Karpas-422 (cell line): Measurements from ENCODE around the gene GPC6. TPM values are rescaled to one million over a fixed set of nuclear protein-coding genes. Genes with fewer than 3 reads are reported as not detected.

Experiments used
- DNase-seq: peaks from one replicate; pipeline ENCODE4 v3.0.0-alpha.2; 2015
- H2AFZ ChIP-seq: fragments of 200-600 bp; sonication (generic); 2 replicates; pipeline ENCODE4 v1.6.1; 2014; ENCODE audit warnings: antibody characterized with exemption, low read length, mixed read lengths
- H3K27ac ChIP-seq: fragments of 200-600 bp; sonication (generic); 2 replicates; pipeline ENCODE4 v1.5.1; 2014; ENCODE audit warnings: mild to moderate bottlenecking, low read length, moderate library complexity
- H3K27me3 ChIP-seq: fragments of 200-600 bp; sonication (generic); 2 replicates; pipeline ENCODE4 v1.6.1; 2014; ENCODE audit warnings: low read length, mixed read lengths
- H3K36me3 ChIP-seq: fragments of 200-600 bp; sonication (generic); 2 replicates; pipeline ENCODE4 v1.6.1; 2014; ENCODE audit warnings: low read length, mixed read lengths; ENCODE audit not compliant: insufficient read depth
- H3K4me1 ChIP-seq: fragments of 200-600 bp; sonication (generic); 2 replicates; pipeline ENCODE4 v1.6.1; 2014; ENCODE audit warnings: mild to moderate bottlenecking, low read length, mixed read lengths
- H3K4me2 ChIP-seq: fragments of 200-600 bp; sonication (generic); 2 replicates; pipeline ENCODE4 v1.6.1; 2014; ENCODE audit warnings: low read length, low read depth, mild to moderate bottlenecking; ENCODE audit not compliant: poor library complexity, severe bottlenecking
- H3K4me3 ChIP-seq: fragments of 200-600 bp; sonication (generic); 2 replicates; pipeline ENCODE4 v1.5.1; 2014; ENCODE audit warnings: mild to moderate bottlenecking, antibody characterized with exemption, low read length, mixed read lengths
- H3K79me2 ChIP-seq: fragments of 200-600 bp; sonication (generic); 2 replicates; pipeline ENCODE4 v1.6.1; 2014; ENCODE audit warnings: mild to moderate bottlenecking, low read length, mixed read lengths
- H3K9ac ChIP-seq: fragments of 200-600 bp; sonication (generic); 2 replicates; pipeline ENCODE4 v1.6.0; 2014; ENCODE audit warnings: low read length
- H3K9me2 ChIP-seq: fragments of 200-600 bp; sonication (generic), shearing (Covaris generic); replicated peaks from 2 replicates; pipeline ENCODE4 v1.6.0; 2014; ENCODE audit warnings: mild to moderate bottlenecking, low read length, moderate library complexity; ENCODE audit not compliant: insufficient read depth
- H3K9me3 ChIP-seq: fragments of 300-700, 200-600 bp; sonication (generic); 2 replicates; pipeline ENCODE4 v1.6.1; 2014; ENCODE audit warnings: low read length, mixed read lengths
- H4K20me1 ChIP-seq: fragments of 200-600 bp; sonication (generic); 2 replicates; pipeline ENCODE4 v1.6.1; 2014; ENCODE audit warnings: mild to moderate bottlenecking, antibody characterized with exemption, low read length, low read depth; ENCODE audit not compliant: insufficient read depth
- small RNA-seq: library from RNA; depleted of rRNA; stranded (forward); fragments of <200 nt; gene quantifications from one replicate; pipeline ENCODE3, GENCODE V24; 2014
- total RNA-seq: library from RNA; depleted of rRNA; stranded (reverse); fragments of >200 nt; shearing (Covaris generic); gene quantifications from 2 replicates; pipeline ENCODE4 v1.2.3, GENCODE V29; 2014; ENCODE audit warnings: low replicate concordance

Gene GPC6
- total RNA-seq, 1 experiment from 2014 or later = not detected

DNA sequence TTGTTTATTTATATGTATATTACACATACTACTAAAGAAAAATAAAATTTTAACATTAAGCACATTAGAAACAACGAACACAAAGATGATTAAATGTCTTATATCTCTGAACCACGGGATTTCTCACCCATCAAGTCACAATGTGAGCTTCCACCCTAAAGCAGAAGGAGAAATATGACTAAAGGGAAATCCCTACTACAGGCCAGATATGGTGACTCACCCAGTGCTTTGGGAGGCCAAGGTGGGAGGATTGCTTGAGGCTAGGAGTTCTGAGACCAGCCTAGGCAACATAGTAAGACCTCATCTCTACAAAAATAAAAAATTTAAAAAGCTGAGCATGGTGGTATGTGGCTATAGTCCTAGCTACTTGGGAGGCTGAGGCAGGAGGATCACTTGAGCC is 1228.3 kb downstream of the GPC6 start:
- DNase-seq = no peak
- Histone ChIP-seq H3K9me2 (no peaks in the 10 kb centered on the region), H3K9me3 (no peaks in the 10 kb centered on the region), H3K4me1 (no peaks in the 10 kb centered on the region), H3K27me3 (0 out of 2 replicates have a peak, but pooled peaks cover 2% of the 10 kb centered on the region), H3K4me2 (no peak overlapping the region), H3K9ac (no peak overlapping the region), H4K20me1 (no peaks in the 10 kb centered on the region), H3K79me2 (no peaks in the 10 kb centered on the region), H2AFZ (no peak overlapping the region), H3K4me3 (no peak overlapping the region), H3K36me3 (no peaks in the 10 kb centered on the region), H3K27ac (no peak overlapping the region)

DNA sequence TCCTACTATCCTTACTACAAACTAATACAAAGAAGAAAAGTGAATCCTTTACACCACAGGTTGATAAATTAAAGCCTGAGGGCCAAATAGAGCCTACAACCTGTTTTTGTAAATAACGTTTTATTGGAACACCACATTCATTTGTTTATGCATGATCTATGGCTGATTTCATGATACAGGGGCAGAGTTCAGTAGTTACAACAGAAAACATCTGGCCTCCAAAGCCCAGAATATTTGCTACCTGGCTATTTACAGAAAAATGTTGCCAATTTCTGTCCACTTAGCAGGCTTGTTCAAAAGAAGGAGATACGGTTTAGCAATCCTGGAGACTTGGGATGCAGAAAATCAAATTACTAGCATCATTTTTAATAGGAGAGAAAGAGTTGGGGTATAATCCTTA is 1228.8 kb downstream of the GPC6 start:
- Histone ChIP-seq H3K4me3 (no peak overlapping the region), H3K27ac (no peak overlapping the region), H4K20me1 (no peaks in the 10 kb centered on the region), H3K4me1 (no peaks in the 10 kb centered on the region), H3K36me3 (no peaks in the 10 kb centered on the region), H2AFZ (no peak overlapping the region), H3K9me2 (no peaks in the 10 kb centered on the region), H3K9me3 (no peaks in the 10 kb centered on the region), H3K4me2 (no peak overlapping the region), H3K27me3 (0 out of 2 replicates have a peak, but pooled peaks cover 2% of the 10 kb centered on the region), H3K79me2 (no peaks in the 10 kb centered on the region), H3K9ac (no peak overlapping the region)
- DNase-seq = no peak

Small RNAs within 50 kb of the gene (small RNA-seq; reads per million reads assigned to genes)
- not detected for gene RNA5SP35
